ENCODE measurements around the gene HECTD4.

GRCh38 chr12:112151766-112152541 lies 230.3 kb downstream of the HECTD4 start:
- TF ChIP-seq CTCF (conservative IDR thresholded peaks at IDR 0.05; ENCODE audit: low read length) (no peak), EZH2phosphoT487 (IDR thresholded peaks at IDR 0.05; ENCODE audit: borderline replicate concordance, low read depth, low read length) (no peak)
